Panc1 (cell line): ENCODE results near the gene ARHGAP8.

ENCODE experiments used
- CTCF ChIP-seq: fragments of 450-650 bp; IDR thresholded peaks from 2 replicates; pipeline ENCODE4 v1.5.1; 2017; ENCODE audit warnings: mild to moderate bottlenecking
- POLR2AphosphoS5 ChIP-seq: IDR thresholded peaks from 2 replicates; pipeline ENCODE4 v1.6.1; 2012; ENCODE audit warnings: mild to moderate bottlenecking, low read depth, low read length, moderate library complexity
- REST ChIP-seq, 2 experiments: IDR thresholded peaks; 2 replicates each; pipeline ENCODE4 v1.6.1; 2011 to 2012; ENCODE audit warnings: low read depth in 2 of 2, control low read depth in 1 of 2, low read length in 1 of 2, mild to moderate bottlenecking in 1 of 2, moderate library complexity in 1 of 2; ENCODE audit not compliant: insufficient read depth in 1 of 2
- SIN3A ChIP-seq: IDR thresholded peaks from 2 replicates; pipeline ENCODE4 v1.6.1; 2012; ENCODE audit warnings: low read depth, mild to moderate bottlenecking, low read length, moderate library complexity, borderline replicate concordance; ENCODE audit not compliant: insufficient read depth
- TCF7L2 ChIP-seq: IDR thresholded peaks from 2 replicates; pipeline ENCODE4 v1.6.1; 2011; ENCODE audit warnings: mild to moderate bottlenecking, low read depth, low read length, inconsistent platforms

- TF ChIP-seq SIN3A (no peak), CTCF (no peak), TCF7L2 (no peak), REST (IDR thresholded peaks at IDR 0.05; ENCODE audit: insufficient read depth in 1 of 2, low read depth in 2 of 2, low read length in 1 of 2) (no peak), POLR2AphosphoS5 (no peak)
These were observed 109.9 kb downstream of the ARHGAP8 start for GRCh38 chr22:44862281-44862680.
